OCI-LY3 (cell line): ENCODE results near the gene ZBTB18.

Experiments used
- H2AFZ ChIP-seq: fragments of 200-600, 300-600 bp; shearing (Covaris generic); 2 replicates; pipeline ENCODE4 v1.6.0; 2014; ENCODE audit warnings: antibody characterized with exemption, low read depth, low read length
- H3K27ac ChIP-seq: fragments of 200-600, 300-600 bp; sonication (generic); 2 replicates; pipeline ENCODE4 v1.5.1; 2014; ENCODE audit warnings: mild to moderate bottlenecking, low read length, moderate library complexity, mixed read lengths
- H3K27me3 ChIP-seq: fragments of 200-600, 300-600 bp; sonication (generic); 2 replicates; pipeline ENCODE4 v1.6.1; 2014; ENCODE audit warnings: low read depth, low read length, mixed read lengths
- H3K36me3 ChIP-seq: fragments of 200-600, 300-600 bp; sonication (generic); replicated peaks from 2 replicates; pipeline ENCODE3; 2014; ENCODE audit warnings: low read depth, low read length, mixed read lengths
- H3K4me1 ChIP-seq: fragments of 300-600, 200-600 bp; sonication (generic); 2 replicates; pipeline ENCODE4 v1.6.1; 2014; ENCODE audit warnings: low read length, mixed read lengths
- H3K4me2 ChIP-seq: fragments of 200-600, 300-600 bp; sonication (generic); 2 replicates; pipeline ENCODE4 v1.6.1; 2014; ENCODE audit warnings: low read length, mixed read lengths
- H3K4me3 ChIP-seq: fragments of 300-600, 200-600 bp; sonication (generic); 2 replicates; pipeline ENCODE4 v1.5.1; 2014; ENCODE audit warnings: antibody characterized with exemption, mild to moderate bottlenecking, low read length, moderate library complexity
- H3K79me2 ChIP-seq: fragments of 300-600, 200-600 bp; shearing (Covaris generic); 2 replicates; pipeline ENCODE4 v1.6.1; 2014; ENCODE audit warnings: mild to moderate bottlenecking, low read length, mixed read lengths
- H3K9ac ChIP-seq: fragments of 300-600, 200-600 bp; shearing (Covaris generic); 2 replicates; pipeline ENCODE4 v1.6.0; 2014; ENCODE audit warnings: mild to moderate bottlenecking, low read length, moderate library complexity
- H3K9me3 ChIP-seq: fragments of 200-600, 300-600 bp; shearing (Covaris generic); 2 replicates; pipeline ENCODE4 v1.6.1; 2014; ENCODE audit warnings: low read length, mixed read lengths; ENCODE audit not compliant: insufficient read depth
- H4K20me1 ChIP-seq: fragments of 200-600, 300-600 bp; sonication (generic); 2 replicates; pipeline ENCODE4 v1.6.1; 2016; ENCODE audit warnings: low read length, mixed read lengths; ENCODE audit not compliant: insufficient read depth
- EZH2phosphoT487 ChIP-seq: fragments of 200-600 bp; shearing (Covaris generic); IDR thresholded peaks from 2 replicates; pipeline ENCODE4 v1.6.1; 2018; ENCODE audit warnings: antibody characterized with exemption, mixed run types, low read depth
- TF ChIP-seq, protein P1 (sequence below): fragments of 200-600, 300-600 bp; sonication (generic); IDR thresholded peaks from 2 replicates; pipeline ENCODE4 v1.5.1; 2014; ENCODE audit warnings: antibody characterized with exemption, low read length, low read depth

Gene ZBTB18

GRCh38 chr1:244104309-244105060, 53.4 kb downstream of the ZBTB18 start:
- H2AFZ ChIP-seq = no peak overlapping the region
- H3K9ac ChIP-seq = no peak overlapping the region
- no peaks in the 10 kb centered on the region for H3K9me3 ChIP-seq
- no peaks in the 10 kb centered on the region for H4K20me1 ChIP-seq
- H3K4me3 ChIP-seq = no peak overlapping the region
- H3K27me3 ChIP-seq = peaks cover 79% of the 10 kb centered on the region
- H3K36me3 ChIP-seq = no peaks in the 10 kb centered on the region
- no peaks in the 10 kb centered on the region for H3K79me2 ChIP-seq
- no peak overlapping the region for H3K4me2 ChIP-seq
- H3K27ac ChIP-seq = no peak overlapping the region
- H3K4me1 ChIP-seq = no peaks in the 10 kb centered on the region
- TF ChIP-seq, protein P1, sequence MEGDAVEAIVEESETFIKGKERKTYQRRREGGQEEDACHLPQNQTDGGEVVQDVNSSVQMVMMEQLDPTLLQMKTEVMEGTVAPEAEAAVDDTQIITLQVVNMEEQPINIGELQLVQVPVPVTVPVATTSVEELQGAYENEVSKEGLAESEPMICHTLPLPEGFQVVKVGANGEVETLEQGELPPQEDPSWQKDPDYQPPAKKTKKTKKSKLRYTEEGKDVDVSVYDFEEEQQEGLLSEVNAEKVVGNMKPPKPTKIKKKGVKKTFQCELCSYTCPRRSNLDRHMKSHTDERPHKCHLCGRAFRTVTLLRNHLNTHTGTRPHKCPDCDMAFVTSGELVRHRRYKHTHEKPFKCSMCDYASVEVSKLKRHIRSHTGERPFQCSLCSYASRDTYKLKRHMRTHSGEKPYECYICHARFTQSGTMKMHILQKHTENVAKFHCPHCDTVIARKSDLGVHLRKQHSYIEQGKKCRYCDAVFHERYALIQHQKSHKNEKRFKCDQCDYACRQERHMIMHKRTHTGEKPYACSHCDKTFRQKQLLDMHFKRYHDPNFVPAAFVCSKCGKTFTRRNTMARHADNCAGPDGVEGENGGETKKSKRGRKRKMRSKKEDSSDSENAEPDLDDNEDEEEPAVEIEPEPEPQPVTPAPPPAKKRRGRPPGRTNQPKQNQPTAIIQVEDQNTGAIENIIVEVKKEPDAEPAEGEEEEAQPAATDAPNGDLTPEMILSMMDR = no peak
- TF ChIP-seq EZH2phosphoT487 = no peak

- no peak overlapping the region for H3K9ac ChIP-seq
- H3K36me3 ChIP-seq = no peaks in the 10 kb centered on the region
- H3K27ac ChIP-seq = no peak overlapping the region
- H3K79me2 ChIP-seq = no peaks in the 10 kb centered on the region
- H3K9me3 ChIP-seq = no peaks in the 10 kb centered on the region
- no peak overlapping the region for H2AFZ ChIP-seq
- no peaks in the 10 kb centered on the region for H4K20me1 ChIP-seq
- H3K27me3 ChIP-seq = peaks cover 79% of the 10 kb centered on the region
- no peaks in the 10 kb centered on the region for H3K4me1 ChIP-seq
- TF ChIP-seq, protein P1 = no peak
- no peak; the same call in 1 of the 2 replicates for TF ChIP-seq EZH2phosphoT487
- H3K4me3 ChIP-seq = no peak overlapping the region
- H3K4me2 ChIP-seq = no peak overlapping the region
These were observed 55.1 kb downstream of the ZBTB18 start for GRCh38 chr1:244106176-244106575.
